ENCODE measurements around the gene MDN1. TPM values are rescaled to one million over a fixed set of nuclear protein-coding genes. Genes with fewer than 3 reads are reported as not detected.

The MDN1 gene
- total and polyA plus RNA-seq, 2 of the 4 experiments (the other 2 are of a cell fraction) = 7.7 to 26.7 TPM

DNA sequence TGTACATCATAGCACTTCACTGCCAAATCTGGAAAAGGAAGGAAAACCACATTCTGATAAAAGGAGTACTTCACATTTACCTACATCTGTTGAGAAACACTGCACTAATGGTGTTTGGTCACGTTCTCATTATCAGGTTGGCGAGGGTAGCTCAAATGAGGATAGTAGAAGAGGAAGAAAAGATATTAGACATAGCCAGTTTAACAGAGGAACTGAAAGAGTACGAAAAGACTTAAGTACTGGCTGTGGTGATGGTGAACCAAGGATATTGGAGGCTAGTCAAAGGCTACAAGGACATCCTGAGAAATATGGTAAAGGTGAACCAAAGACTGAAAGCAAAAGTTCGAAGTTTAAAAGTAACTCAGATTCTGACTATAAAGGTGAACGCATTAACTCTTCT lies 42.7 kb upstream of the MDN1 start:
- no peaks in the 10 kb centered on the region for H4K20me1 ChIP-seq (ENCODE audit: insufficient read depth, low read length)
- H3K27ac ChIP-seq (ENCODE audit: insufficient read depth, low read length) = no peak overlapping the region
- dilution Hi-C loops (cut with HindIII; ENCODE audit: low sequenced_read_pairs, unreplicated experiment) (no loop called here), intact Hi-C loops (cut with micrococcal nuclease) (no loop called here), in situ Hi-C loops (cut with MboI; ENCODE audit: low sequenced_read_pairs) (no loop called here)
- H3K4me1 ChIP-seq (ENCODE audit: control insufficient read depth, insufficient read depth, low read length) = no peaks in the 10 kb centered on the region
- H2AK9ac ChIP-seq (replicated peaks; ENCODE audit: low read depth, low read length, poor library complexity) = no peak overlapping the region
- H3K36me3 ChIP-seq (ENCODE audit: control insufficient read depth, insufficient read depth, low read length) = peaks cover 27% of the 10 kb centered on the region
- WGBS, 2 experiments (ENCODE audit: extremely low coverage in 2 of 2, insufficient read length in 1 of 2) = 100% methylated on average over 1 of the region's 5 CpGs; no CpG with 5 or more reads in 1 of the 2 experiments
- DNase-seq (no peak), ATAC-seq (ENCODE audit: low read depth) (no peak)
- no peak overlapping the region for H2AK5ac ChIP-seq (ENCODE audit: low read depth, low read length)
- H3K9me3 ChIP-seq (ENCODE audit: control insufficient read depth, insufficient read depth, low read length) = no peaks in the 10 kb centered on the region
- no peak overlapping the region for H2BK120ac ChIP-seq (ENCODE audit: low read depth, low read length)
- no peak overlapping the region for H4K91ac ChIP-seq (ENCODE audit: insufficient read depth, low read depth, low read length)
- POLR2A ChIA-PET (ENCODE audit: unreplicated experiment) = no interaction called here
- no peaks in the 10 kb centered on the region for H3K9me1 ChIP-seq (ENCODE audit: insufficient read depth, low read length)
- no peak overlapping the region for H2AFZ ChIP-seq (replicated peaks; ENCODE audit: low read length, poor library complexity)
- H3K4me2 ChIP-seq (ENCODE audit: low read depth, low read length) = no peak overlapping the region
- no peak for TF ChIP-seq CHD1 (IDR thresholded peaks at IDR 0.05; ENCODE audit: low read depth, low read length)
- no peak for TF ChIP-seq RCOR1 (IDR thresholded peaks at IDR 0.05; ENCODE audit: insufficient replicate concordance, low read length)
- no peak for TF ChIP-seq NFE2L2 (IDR thresholded peaks at IDR 0.05; ENCODE audit: low read depth, low read length)
- TF ChIP-seq POLR2A (IDR thresholded peaks at IDR 0.05; ENCODE audit: low read depth, low read length) = no peak
- no peak for TF ChIP-seq CTCF (conservative IDR thresholded peaks at IDR 0.05; ENCODE audit: low read depth, low read length)
- TF ChIP-seq CEBPB (IDR thresholded peaks at IDR 0.05; ENCODE audit: low read depth, low read length) = no peak
- no peak for TF ChIP-seq MXI1 (IDR thresholded peaks at IDR 0.05; ENCODE audit: borderline replicate concordance, low read depth, low read length)
- TF ChIP-seq BHLHE40 (IDR thresholded peaks at IDR 0.05; ENCODE audit: low read depth, low read length) = no peak
- no peak for TF ChIP-seq RAD21 (IDR thresholded peaks at IDR 0.05; ENCODE audit: low read length)
- no peak for TF ChIP-seq MAFK (IDR thresholded peaks at IDR 0.05; ENCODE audit: low read depth, low read length)
- TF ChIP-seq RFX5 (IDR thresholded peaks at IDR 0.05; ENCODE audit: low read depth, low read length) = no peak
- no peak for TF ChIP-seq SMC3 (IDR thresholded peaks at IDR 0.05; ENCODE audit: low read depth, low read length)
- peaks cover 0 to 3% of the 10 kb centered on the region in 2 experiments; a peak in 1 of 4 replicates for H3K79me1 ChIP-seq (ENCODE audit: low read depth in 1 of 2, low read length in 2 of 2)
- BruUV-seq (replicated peaks) = no TSS peak
- no peak overlapping the region for H3K23ac ChIP-seq (ENCODE audit: low read depth, low read length)
- H3K27me3 ChIP-seq (ENCODE audit: control insufficient read depth, insufficient read depth, low read length) = no peaks in the 10 kb centered on the region
- H3K4ac ChIP-seq (ENCODE audit: low read depth, low read length) = no peak overlapping the region
- H3K14ac ChIP-seq (replicated peaks; ENCODE audit: low read depth, low read length) = no peak overlapping the region
- no peak overlapping the region for H3K4me3 ChIP-seq (ENCODE audit: insufficient read depth, low read depth, low read length)
- no peak overlapping the region for H3K56ac ChIP-seq (ENCODE audit: extremely low read depth, insufficient read depth, low read length)
- H3K9ac ChIP-seq (ENCODE audit: low read depth, low read length) = no peak overlapping the region
- H4K5ac ChIP-seq (ENCODE audit: low read depth, low read length) = no peak overlapping the region
- H2BK5ac ChIP-seq (ENCODE audit: low read depth, low read length, poor library complexity, severe bottlenecking) = no peak overlapping the region
- no peak overlapping the region for H3K18ac ChIP-seq (ENCODE audit: low read depth, low read length)
- H2BK15ac ChIP-seq (ENCODE audit: low read depth, low read length) = no peak overlapping the region
- H4K8ac ChIP-seq (ENCODE audit: low read depth in 2 of 2, low read length in 2 of 2) = no peak overlapping the region
- CTCF ChIA-PET = no interaction called here
- H2BK20ac ChIP-seq (ENCODE audit: low read depth, low read length) = no peak overlapping the region
